OCI-LY7 (cell line): Measurements from ENCODE around the gene TRMO. TPM values are rescaled to one million over a fixed set of nuclear protein-coding genes. Genes with fewer than 3 reads are reported as not detected.

Experiments used
- BruUV-seq: library from RNA; stranded (reverse); fragments of 400-500 nt; replicated peaks from 2 replicates; lab custom pipeline; 2021; lab: Mats Ljungman, UMichigan
- CTCF ChIA-PET: fragments of 300-600 bp; sonication (Branson Sonifier 250); formaldehyde crosslinking; loops from one replicate; lab custom pipeline; 2022; ENCODE audit warnings: antibody characterized with exemption; ENCODE audit not compliant: unreplicated experiment; lab: Charles Lee
- POLR2A ChIA-PET: fragments of 300-600 bp; sonication (Branson Sonifier 250); formaldehyde crosslinking; loops from one replicate; lab custom pipeline; 2022; ENCODE audit warnings: antibody characterized with exemption; lab: Charles Lee
- DNase-seq: peaks from one replicate; pipeline ENCODE4 v3.0.0-alpha.2; 2015; ENCODE audit warnings: low spot score
- H2AFZ ChIP-seq: fragments of 200-600 bp; sonication (generic), shearing (Covaris generic); 2 replicates; pipeline ENCODE4 v1.6.1; 2014; ENCODE audit warnings: mild to moderate bottlenecking, antibody characterized with exemption, low read length, moderate library complexity
- H3K27ac ChIP-seq: fragments of 200-600 bp; sonication (generic); 2 replicates; pipeline ENCODE4 v1.5.1; 2014; ENCODE audit warnings: mixed run types, low read depth, mild to moderate bottlenecking, moderate library complexity, low read length, inconsistent platforms; ENCODE audit not compliant: poor library complexity, severe bottlenecking
- H3K36me3 ChIP-seq: fragments of 200-600 bp; sonication (generic); 2 replicates; pipeline ENCODE4 v1.6.1; 2014; ENCODE audit warnings: mild to moderate bottlenecking, antibody characterized with exemption, low read length, moderate library complexity, mixed read lengths; ENCODE audit not compliant: insufficient read depth
- H3K4me1 ChIP-seq: fragments of 200-600 bp; sonication (generic); 2 replicates; pipeline ENCODE4 v1.5.1; 2014; ENCODE audit warnings: mild to moderate bottlenecking, low read length; ENCODE audit not compliant: insufficient read depth, poor library complexity, severe bottlenecking
- H3K4me2 ChIP-seq: fragments of 200-600 bp; sonication (generic); 2 replicates; pipeline ENCODE4 v1.6.1; 2014; ENCODE audit warnings: mild to moderate bottlenecking, low read length
- H3K4me3 ChIP-seq: fragments of 200-600 bp; sonication (generic); 2 replicates; pipeline ENCODE4 v1.5.1; 2014; ENCODE audit warnings: mild to moderate bottlenecking, low read depth, low read length; ENCODE audit not compliant: poor library complexity, severe bottlenecking
- H3K79me2 ChIP-seq: fragments of 200-600 bp; sonication (generic); 2 replicates; pipeline ENCODE4 v1.6.1; 2016; ENCODE audit warnings: low read depth, mild to moderate bottlenecking, low read length, moderate library complexity, mixed read lengths; ENCODE audit not compliant: insufficient read depth
- H3K9me2 ChIP-seq: fragments of 200-600 bp; sonication (generic); 2 replicates; pipeline ENCODE4 v1.6.1; 2016; ENCODE audit warnings: mild to moderate bottlenecking, low read length, mixed read lengths; ENCODE audit not compliant: insufficient read depth
- H3K9me3 ChIP-seq: fragments of 200-600 bp; sonication (generic); 2 replicates; pipeline ENCODE4 v1.6.1; 2014; ENCODE audit warnings: mild to moderate bottlenecking, mixed run types, low read length, mixed read lengths
- H4K20me1 ChIP-seq: fragments of 200-600 bp; sonication (generic); 2 replicates; pipeline ENCODE4 v1.6.1; 2014; ENCODE audit warnings: mild to moderate bottlenecking, antibody characterized with exemption, low read length, moderate library complexity, mixed read lengths; ENCODE audit not compliant: insufficient read depth
- CTCF ChIP-seq: fragments of 200-600 bp; sonication (generic); conservative IDR thresholded peaks from 2 replicates; pipeline ENCODE4 v1.5.1; 2014; ENCODE audit warnings: mild to moderate bottlenecking, antibody characterized with exemption, low read length, moderate library complexity, mixed read lengths
- EZH2phosphoT487 ChIP-seq: fragments of 200-600 bp; sonication (generic); IDR thresholded peaks from 2 replicates; pipeline ENCODE4 v1.6.1; 2018; ENCODE audit warnings: low read depth, borderline replicate concordance, mild to moderate bottlenecking, mixed run types, antibody characterized with exemption, low read length, moderate library complexity, mixed read lengths
- intact Hi-C: fragments of 100-400 bp; cut with micrococcal nuclease; formaldehyde crosslinking; loops from one replicate; pipeline ENCODE4 v1.10.0; 2022; ENCODE audit not compliant: unreplicated experiment
- total RNA-seq, 2 experiments: library from RNA; depleted of rRNA in 1 of 2; stranded (reverse); fragments of >200 nt in 1 of 2; shearing (Covaris generic) in 1 of 2; gene quantifications; 2 replicates each; pipeline ENCODE4 v1.2.3, GENCODE V29; 2014 to 2022

Gene TRMO
- total RNA-seq, 2 experiments from 2014 or later, result 10.9 to 17.6 TPM

DNA sequence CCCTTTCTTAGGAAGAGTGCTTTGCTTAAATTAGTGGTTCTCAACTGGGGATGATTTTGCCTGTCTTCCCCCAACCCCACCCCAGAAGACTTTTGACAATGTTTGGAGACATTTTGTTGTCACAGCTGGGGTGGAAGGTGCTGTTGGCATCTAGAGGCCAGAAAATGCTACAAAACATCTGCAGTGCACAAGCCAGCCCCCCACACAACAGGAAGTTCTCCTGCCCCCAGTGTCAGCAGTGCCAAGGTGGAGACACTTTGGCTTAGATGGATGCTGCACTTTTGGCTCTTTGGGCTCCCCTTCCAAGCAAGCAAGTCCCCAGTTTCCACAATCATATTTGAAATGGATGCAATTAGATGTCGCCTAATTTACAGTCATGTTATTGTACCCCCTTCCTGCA lies 13.0 kb upstream of the TRMO start:
- Histone ChIP-seq H2AFZ (peak overlapping the region; percentile 45; the same call in 1 of the 2 replicates), H3K4me1 (peaks cover 100% of the 10 kb centered on the region), H3K79me2 (peaks cover 21% of the 10 kb centered on the region; the same call in 1 of the 2 replicates), H3K27ac (peak overlapping the region; percentile 91), H3K4me3 (peak overlapping the region; percentile 49), H3K9me3 (no peaks in the 10 kb centered on the region), H3K36me3 (no peaks in the 10 kb centered on the region; the same call in 1 of the 2 replicates), H3K9me2 (no peaks in the 10 kb centered on the region), H4K20me1 (no peaks in the 10 kb centered on the region), H3K4me2 (peak overlapping the region; percentile 66)
- no TSS peak for BruUV-seq
- POLR2A ChIA-PET, result interaction anchor here (0.9 to 4.7 kb wide), 6 partner anchors 9 to 306 kb away, joined by 3 to 22 read pairs (median 6); partner anchors contain the start of genes NANS and TRMO
- DNase-seq, result peak; percentile 55
- intact Hi-C loops, result loop anchor here (5.0 kb wide), 1 partner anchor 172 kb away; no protein-coding TSS in a partner anchor
- TF ChIP-seq EZH2phosphoT487, result no peak
- TF ChIP-seq CTCF, result no peak
- CTCF ChIA-PET, result interaction anchor here (1.2 to 1.6 kb wide), 2 partner anchors 11 to 45 kb away, joined by 4 to 5 read pairs; no protein-coding TSS in a partner anchor

GRCh38 chr9:97934321-97935115 lies 12.2 kb upstream of the TRMO start:
- H3K36me3 ChIP-seq, result no peaks in the 10 kb centered on the region; the same call in 1 of the 2 replicates
- CTCF ChIA-PET, result interaction anchor here (0.6 to 1.6 kb wide), 4 partner anchors 9 to 45 kb away, joined by 3 to 5 read pairs (median 4); no protein-coding TSS in a partner anchor
- no TSS peak for BruUV-seq
- H2AFZ ChIP-seq, result peak overlapping the region; percentile 45; the same call in 1 of the 2 replicates
- H3K4me2 ChIP-seq, result peak overlapping the region; percentile 66
- peak; percentile 76 for DNase-seq
- H4K20me1 ChIP-seq, result no peaks in the 10 kb centered on the region
- peak overlapping the region; percentile 49 for H3K4me3 ChIP-seq
- TF ChIP-seq EZH2phosphoT487, result no peak
- TF ChIP-seq CTCF, result 0 out of 2 replicates have a peak, but pooled peaks have one; percentile 10
- no peaks in the 10 kb centered on the region for H3K9me2 ChIP-seq
- POLR2A ChIA-PET, result interaction anchor here (0.5 to 4.7 kb wide), 10 partner anchors 9 to 323 kb away, joined by 3 to 22 read pairs (median 3); partner anchors contain the start of gene TRMO
- H3K79me2 ChIP-seq, result peaks cover 28% of the 10 kb centered on the region; the same call in 1 of the 2 replicates
- H3K27ac ChIP-seq, result peak overlapping the region; percentile 91
- intact Hi-C loops, result loop anchor here (5.0 kb wide), 1 partner anchor 173 kb away; no protein-coding TSS in a partner anchor
- H3K4me1 ChIP-seq, result peaks cover 100% of the 10 kb centered on the region
- H3K9me3 ChIP-seq, result no peaks in the 10 kb centered on the region
